Stimulated activated CD8-positive, alpha-beta memory T cell treated with anti-CD3 and anti-CD28 coated beads, Interleukin-4, amount 100 ng/mL, for 24 hours (primary cell): Measurements from ENCODE around the gene RAB6D.
"Not testable (repeated sequence)": the region's sequence is repeated elsewhere in the genome, so short reads cannot be mapped to it uniquely, and the experiment has no call there.

ENCODE experiments used
- DNase-seq: peaks from one replicate; pipeline ENCODE4 v3.0.0-alpha.2; 2020; ENCODE audit warnings: low read depth

RAB6D gene

GRCh38 chr2:131366643-131367042, 2.7 kb upstream of the RAB6D start:
- DNase-seq = no peak

- no peak for DNase-seq
These were observed 1.5 kb upstream of the RAB6D start for GRCh38 chr2:131365452-131365851.

- not testable (repeated sequence) for DNase-seq
These were observed 755 bp downstream of the RAB6D start for GRCh38 chr2:131363213-131363612.

GRCh38 chr2:131361773-131362172, 2.2 kb downstream of the RAB6D start:
- not testable (repeated sequence) for DNase-seq

- DNase-seq = not testable (repeated sequence)
These were observed 10.7 kb downstream of the RAB6D start for GRCh38 chr2:131353167-131353697.

GRCh38 chr2:131349021-131349420, 14.9 kb downstream of the RAB6D start:
- no peak for DNase-seq

GRCh38 chr2:131347035-131347434, 16.9 kb downstream of the RAB6D start:
- DNase-seq = not testable (repeated sequence)

- DNase-seq = not testable (repeated sequence)
These were observed 24.7 kb downstream of the RAB6D start for GRCh38 chr2:131339307-131339706.

- not testable (repeated sequence) for DNase-seq
These were observed 28.6 kb downstream of the RAB6D start for GRCh38 chr2:131335319-131335718.

- not testable (repeated sequence) for DNase-seq
These were observed 31.3 kb downstream of the RAB6D start for GRCh38 chr2:131332709-131333108.

- DNase-seq = not testable (repeated sequence)
These were observed 33.0 kb downstream of the RAB6D start for GRCh38 chr2:131331000-131331399.

GRCh38 chr2:131322209-131322608, 41.8 kb downstream of the RAB6D start:
- DNase-seq = no peak

GRCh38 chr2:131321344-131321743, 42.6 kb downstream of the RAB6D start:
- DNase-seq = not testable (repeated sequence)

GRCh38 chr2:131311001-131311400, 53.0 kb downstream of the RAB6D start:
- DNase-seq = not testable (repeated sequence)
